ENCODE data around the gene STAP2.

Gene STAP2

DNA sequence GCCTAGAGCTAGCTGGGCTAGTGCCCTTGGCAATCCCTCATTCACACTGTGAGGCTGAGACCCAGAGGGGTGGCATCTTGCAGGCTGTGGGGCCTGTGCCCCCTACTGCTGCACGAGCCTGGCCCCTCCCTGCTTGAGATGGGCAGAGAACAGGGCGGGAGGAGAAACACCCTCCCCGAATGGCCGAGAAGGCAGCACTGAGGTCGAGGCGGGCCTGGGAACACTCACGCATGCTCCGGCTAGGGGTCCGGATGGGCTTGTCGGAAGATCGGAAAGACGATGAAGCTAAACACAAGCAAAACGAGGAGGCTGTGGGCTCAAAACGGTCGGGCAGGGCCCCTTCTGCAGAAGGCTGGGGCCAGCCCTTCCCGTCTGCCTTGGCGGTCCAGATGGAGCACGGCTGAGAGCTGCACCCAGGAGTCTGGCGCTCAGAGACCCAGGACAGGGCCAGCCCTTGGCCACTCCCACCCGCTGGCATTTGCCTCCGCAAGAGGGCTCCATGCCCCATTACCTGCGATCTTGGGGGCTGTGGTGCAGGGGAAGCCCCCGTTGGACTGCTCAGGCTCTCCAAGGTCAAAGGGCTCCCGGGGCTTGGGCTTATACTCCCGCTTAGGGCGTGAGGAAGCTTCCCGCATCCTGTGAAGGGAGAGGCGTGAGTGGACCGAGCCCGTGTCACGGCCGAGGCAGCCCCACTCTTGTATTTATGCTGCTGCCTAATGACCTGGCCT lies 23.6 kb upstream of the STAP2 start:
- Histone ChIP-seq H3K4me1 (ENCODE audit: control insufficient read depth, insufficient read depth, low read length) (0 out of 2 replicates have a peak, but pooled peaks cover 2% of the 10 kb centered on the region), H3K27me3 (ENCODE audit: control insufficient read depth, insufficient read depth, low read length) (no peaks in the 10 kb centered on the region), H3K9me3 (ENCODE audit: control insufficient read depth, insufficient read depth, low read length) (no peaks in the 10 kb centered on the region), H3K36me3 (ENCODE audit: control insufficient read depth, insufficient read depth, low read length) (peaks cover 18% of the 10 kb centered on the region), H3K27ac (ENCODE audit: low read length) (no peak overlapping the region), H3K4me3 (ENCODE audit: low read length) (no peak overlapping the region)
- no peak for DNase-seq (ENCODE audit: low read depth, low spot score)
- no CpG with 5 or more reads among the region's 32 CpGs for WGBS (ENCODE audit: insufficient coverage, insufficient read length)

DNA sequence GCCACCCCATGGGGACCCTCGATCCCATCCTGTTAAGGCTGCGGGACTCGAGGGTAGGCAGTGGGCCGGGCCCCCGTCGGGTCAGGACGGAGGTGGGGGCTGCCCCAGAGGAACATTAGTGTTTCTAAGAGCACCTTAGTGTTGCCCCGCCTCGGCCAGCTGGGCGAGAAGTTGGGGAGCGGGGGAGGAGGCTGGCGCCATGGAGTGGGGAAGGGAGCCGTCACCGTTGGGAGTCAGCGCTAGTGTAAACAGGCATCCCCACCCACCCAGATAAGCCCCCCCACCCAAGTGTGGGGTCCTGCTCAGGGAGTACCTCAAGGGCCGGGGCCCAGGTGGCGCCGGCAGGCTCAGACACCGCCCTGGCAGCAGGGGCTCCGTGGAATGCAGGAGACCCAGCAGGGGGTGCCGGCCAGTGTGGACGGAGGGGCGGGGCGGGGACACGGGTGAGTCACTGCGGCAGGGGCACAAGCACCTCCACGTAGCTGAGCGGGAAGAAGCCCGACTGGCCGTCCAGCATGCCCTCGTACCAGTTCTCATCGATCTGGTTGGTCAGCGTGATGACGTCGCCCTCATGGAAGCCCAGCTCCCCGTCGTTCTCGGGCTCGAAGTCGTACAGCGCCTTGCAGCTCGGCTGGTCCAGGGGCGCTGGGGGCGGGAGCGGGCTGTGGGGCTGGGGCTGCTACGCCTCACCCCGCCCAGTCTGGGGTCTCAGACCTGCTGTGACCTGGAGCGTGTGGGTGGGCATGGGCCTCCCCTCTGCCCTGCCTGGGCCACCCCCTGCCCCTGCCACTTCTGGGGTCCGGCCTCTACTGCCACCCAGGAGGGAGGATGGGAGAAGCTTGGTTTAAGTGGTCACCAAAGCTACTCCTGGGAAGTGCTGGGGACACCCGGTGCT lies 22.8 kb upstream of the STAP2 start:
- no CpG with 5 or more reads among the region's 50 CpGs for WGBS (ENCODE audit: insufficient coverage, insufficient read length)
- H3K4me1 ChIP-seq (ENCODE audit: control insufficient read depth, insufficient read depth, low read length) = 0 out of 2 replicates have a peak, but pooled peaks cover 2% of the 10 kb centered on the region
- peaks cover 19% of the 10 kb centered on the region for H3K36me3 ChIP-seq (ENCODE audit: control insufficient read depth, insufficient read depth, low read length)

DNA sequence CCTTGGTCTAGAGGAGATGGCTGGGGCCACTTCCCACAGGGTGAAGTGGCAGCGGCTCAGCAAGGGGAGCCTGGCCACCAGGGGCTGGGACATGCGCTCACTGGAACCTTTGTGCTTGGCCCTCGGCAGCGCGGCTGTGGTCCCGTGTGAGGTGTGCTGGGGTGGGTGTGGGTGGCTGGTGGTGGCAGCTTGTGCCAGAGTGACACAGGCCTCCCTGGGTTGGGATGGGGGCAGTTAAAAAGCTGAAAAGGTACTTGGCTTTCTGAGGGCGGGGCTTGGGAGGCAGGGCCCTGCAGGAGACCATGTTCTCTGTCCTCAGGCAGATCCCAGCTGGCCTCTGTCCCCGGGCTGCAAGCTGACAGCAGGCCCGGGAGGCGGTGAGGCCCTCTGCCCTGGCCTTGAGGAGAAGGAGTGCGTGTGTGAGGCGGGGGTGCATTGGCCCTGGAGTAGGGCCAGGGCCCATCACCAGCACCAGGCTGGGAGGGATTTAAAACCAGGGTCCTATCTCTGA lies 22.1 kb upstream of the STAP2 start:
- no CpG with 5 or more reads among the region's 12 CpGs for WGBS (ENCODE audit: insufficient coverage, insufficient read length)
- H3K27me3 ChIP-seq (ENCODE audit: control insufficient read depth, insufficient read depth, low read length) = no peaks in the 10 kb centered on the region
- H3K27ac ChIP-seq (ENCODE audit: low read length) = no peak overlapping the region
- DNase-seq (ENCODE audit: low read depth, low spot score) = no peak
- peaks cover 17% of the 10 kb centered on the region for H3K36me3 ChIP-seq (ENCODE audit: control insufficient read depth, insufficient read depth, low read length)
- H3K4me1 ChIP-seq (ENCODE audit: control insufficient read depth, insufficient read depth, low read length) = 0 out of 2 replicates have a peak, but pooled peaks cover 2% of the 10 kb centered on the region
- no peak overlapping the region for H3K4me3 ChIP-seq (ENCODE audit: low read length)
- no peaks in the 10 kb centered on the region for H3K9me3 ChIP-seq (ENCODE audit: control insufficient read depth, insufficient read depth, low read length)

More for the DNA sequence above, 22.8 kb upstream of the STAP2 start:
- no peak for DNase-seq (ENCODE audit: low read depth, low spot score)
- Histone ChIP-seq H3K4me3 (ENCODE audit: low read length) (no peak overlapping the region), H3K27me3 (ENCODE audit: control insufficient read depth, insufficient read depth, low read length) (no peaks in the 10 kb centered on the region), H3K27ac (ENCODE audit: low read length) (no peak overlapping the region), H3K9me3 (ENCODE audit: control insufficient read depth, insufficient read depth, low read length) (no peaks in the 10 kb centered on the region)

DNA sequence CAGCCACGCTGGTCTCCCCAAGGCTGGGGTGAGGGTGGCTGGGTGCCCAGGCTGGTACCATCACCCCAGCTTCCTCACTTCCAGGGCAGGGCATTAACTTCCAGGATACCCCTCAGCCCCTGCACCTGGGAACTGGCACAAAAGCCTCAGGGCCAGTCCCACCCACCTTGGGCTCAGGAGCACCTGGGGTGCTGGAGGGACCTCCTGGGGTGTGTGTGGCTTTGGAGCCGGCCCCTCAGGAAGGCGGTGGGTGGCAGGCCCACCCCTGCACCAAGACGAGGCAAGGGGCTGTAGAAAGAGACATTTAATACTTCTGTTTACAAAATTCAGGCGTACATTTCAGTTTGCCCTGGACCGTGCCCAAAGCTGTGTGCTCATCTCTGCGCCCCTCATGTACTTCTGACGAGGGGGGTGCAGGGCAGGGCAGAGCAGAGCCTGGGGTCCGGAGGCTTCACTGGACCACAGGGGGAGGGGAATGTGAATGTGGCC lies 21.5 kb upstream of the STAP2 start:
- no CpG with 5 or more reads among the region's 9 CpGs for whole genome bisulfite sequencing (ENCODE audit: insufficient coverage, insufficient read length)
- DNase-seq (ENCODE audit: low read depth, low spot score) = no peak
- peaks cover 15% of the 10 kb centered on the region for H3K36me3 ChIP-seq (ENCODE audit: control insufficient read depth, insufficient read depth, low read length)
- no peak overlapping the region for H3K27ac ChIP-seq (ENCODE audit: low read length)
- no peaks in the 10 kb centered on the region for H3K27me3 ChIP-seq (ENCODE audit: control insufficient read depth, insufficient read depth, low read length)
- 0 out of 2 replicates have a peak, but pooled peaks cover 2% of the 10 kb centered on the region for H3K4me1 ChIP-seq (ENCODE audit: control insufficient read depth, insufficient read depth, low read length)
- H3K4me3 ChIP-seq (ENCODE audit: low read length) = no peak overlapping the region
- no peaks in the 10 kb centered on the region for H3K9me3 ChIP-seq (ENCODE audit: control insufficient read depth, insufficient read depth, low read length)

DNA sequence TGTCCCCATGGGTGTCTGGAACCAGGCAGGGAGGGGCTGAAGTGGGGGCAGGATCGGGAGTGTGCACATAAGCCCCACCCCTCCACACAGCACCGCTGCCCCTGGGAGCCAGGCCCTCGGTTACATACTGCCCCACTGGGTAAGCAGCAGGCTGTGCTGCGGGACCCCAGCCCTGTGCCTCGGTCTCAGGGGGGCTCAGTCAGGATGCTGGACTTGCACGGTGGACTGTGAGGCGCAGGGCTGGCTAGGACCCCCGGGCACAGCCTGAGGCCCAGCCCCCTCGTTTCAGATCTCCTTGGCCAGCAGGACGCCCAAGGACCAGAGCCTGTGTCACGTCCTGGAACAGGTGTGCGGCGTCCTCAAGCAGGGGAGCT lies 21.0 kb upstream of the STAP2 start:
- H3K27me3 ChIP-seq (ENCODE audit: control insufficient read depth, insufficient read depth, low read length) = no peaks in the 10 kb centered on the region
- DNase-seq (ENCODE audit: low read depth, low spot score) = no peak
- H3K4me1 ChIP-seq (ENCODE audit: control insufficient read depth, insufficient read depth, low read length) = 0 out of 2 replicates have a peak, but pooled peaks cover 2% of the 10 kb centered on the region
- WGBS (ENCODE audit: insufficient coverage, insufficient read length) = no CpG with 5 or more reads among the region's 13 CpGs
- no peak overlapping the region for H3K4me3 ChIP-seq (ENCODE audit: low read length)
- peaks cover 13% of the 10 kb centered on the region for H3K36me3 ChIP-seq (ENCODE audit: control insufficient read depth, insufficient read depth, low read length)
- H3K9me3 ChIP-seq (ENCODE audit: control insufficient read depth, insufficient read depth, low read length) = no peaks in the 10 kb centered on the region
- H3K27ac ChIP-seq (ENCODE audit: low read length) = no peak overlapping the region

DNA sequence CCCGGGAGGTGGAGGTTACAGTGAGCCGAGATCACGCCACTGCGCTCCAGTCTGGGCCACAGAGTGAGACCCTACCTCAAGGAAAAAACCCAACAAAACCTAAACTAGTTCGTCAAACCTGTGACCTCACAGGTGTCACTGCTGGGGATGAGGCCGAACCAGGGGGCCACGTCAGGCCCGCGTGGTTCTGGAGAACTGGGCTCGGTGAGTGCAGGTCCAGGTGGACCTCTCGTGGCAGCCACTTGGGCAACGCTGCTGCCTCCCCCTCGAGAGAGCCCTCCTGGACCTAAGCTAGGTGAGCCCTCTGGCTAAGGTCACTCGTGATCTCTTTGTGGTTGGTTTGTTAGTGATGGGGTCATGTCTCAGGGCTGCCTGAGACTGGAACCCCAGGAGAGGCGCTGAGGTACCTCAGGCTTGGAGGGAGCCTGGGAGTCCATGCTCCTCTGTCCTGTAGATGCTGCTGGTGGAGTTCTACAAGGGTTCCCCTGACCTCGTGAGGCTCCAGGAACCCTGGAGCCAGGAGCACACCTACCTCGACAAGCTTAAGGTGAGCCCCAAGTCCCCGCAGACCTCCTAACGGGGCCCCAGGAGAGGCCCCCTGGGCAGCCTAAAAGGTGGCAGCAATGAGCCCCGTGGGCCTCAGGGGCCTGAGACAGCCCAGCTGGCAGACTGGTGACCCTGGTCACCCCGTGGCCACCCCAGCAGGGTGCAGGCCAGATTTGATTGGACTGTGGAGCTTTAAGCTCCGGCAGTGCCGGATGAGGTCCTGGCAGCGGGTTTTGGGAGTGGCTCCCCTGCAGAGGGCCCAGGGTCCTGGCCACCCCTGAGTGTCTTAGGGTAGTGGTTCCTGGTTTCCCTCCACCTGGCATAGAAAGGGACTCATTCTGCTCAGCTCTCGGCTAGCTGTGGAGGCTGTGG lies 20.3 kb upstream of the STAP2 start:
- H3K27me3 ChIP-seq (ENCODE audit: control insufficient read depth, insufficient read depth, low read length) = no peaks in the 10 kb centered on the region
- no peak overlapping the region for H3K27ac ChIP-seq (ENCODE audit: low read length)
- H3K9me3 ChIP-seq (ENCODE audit: control insufficient read depth, insufficient read depth, low read length) = no peaks in the 10 kb centered on the region
- H3K4me1 ChIP-seq (ENCODE audit: control insufficient read depth, insufficient read depth, low read length) = 0 out of 2 replicates have a peak, but pooled peaks cover 2% of the 10 kb centered on the region
- H3K36me3 ChIP-seq (ENCODE audit: control insufficient read depth, insufficient read depth, low read length) = peaks cover 16% of the 10 kb centered on the region
- H3K4me3 ChIP-seq (ENCODE audit: low read length) = no peak overlapping the region
- no peak for DNase-seq (ENCODE audit: low read depth, low spot score)
- no CpG with 5 or more reads among the region's 25 CpGs for WGBS (ENCODE audit: insufficient coverage, insufficient read length)

DNA sequence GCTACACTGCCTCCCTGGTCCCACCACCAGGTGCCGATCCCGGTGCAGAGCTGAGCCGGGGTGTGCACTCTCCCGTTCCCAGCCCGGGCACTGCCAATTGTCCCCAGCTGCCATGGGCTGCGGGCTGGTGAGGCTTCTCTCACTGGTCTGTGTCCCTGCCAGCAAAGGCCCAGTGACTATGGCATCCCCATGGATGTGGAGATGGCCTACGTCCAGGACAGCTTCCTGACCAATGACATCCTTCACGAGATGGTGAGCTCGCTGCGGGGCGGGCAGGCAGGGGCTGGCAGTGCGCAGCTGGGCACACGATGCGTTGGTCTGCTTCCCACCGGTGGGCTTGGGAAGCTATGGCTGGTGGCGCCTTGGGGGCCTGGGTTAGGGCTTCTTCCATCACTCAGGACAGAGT lies 19.3 kb upstream of the STAP2 start:
- Histone ChIP-seq H3K4me3 (ENCODE audit: low read length) (no peak overlapping the region), H3K9me3 (ENCODE audit: control insufficient read depth, insufficient read depth, low read length) (no peaks in the 10 kb centered on the region), H3K36me3 (ENCODE audit: control insufficient read depth, insufficient read depth, low read length) (peaks cover 17% of the 10 kb centered on the region), H3K27me3 (ENCODE audit: control insufficient read depth, insufficient read depth, low read length) (no peaks in the 10 kb centered on the region), H3K4me1 (ENCODE audit: control insufficient read depth, insufficient read depth, low read length) (0 out of 2 replicates have a peak, but pooled peaks cover 2% of the 10 kb centered on the region), H3K27ac (ENCODE audit: low read length) (no peak overlapping the region)
- DNase-seq (ENCODE audit: low read depth, low spot score) = no peak
- WGBS (ENCODE audit: insufficient coverage, insufficient read length) = no CpG with 5 or more reads among the region's 16 CpGs

DNA sequence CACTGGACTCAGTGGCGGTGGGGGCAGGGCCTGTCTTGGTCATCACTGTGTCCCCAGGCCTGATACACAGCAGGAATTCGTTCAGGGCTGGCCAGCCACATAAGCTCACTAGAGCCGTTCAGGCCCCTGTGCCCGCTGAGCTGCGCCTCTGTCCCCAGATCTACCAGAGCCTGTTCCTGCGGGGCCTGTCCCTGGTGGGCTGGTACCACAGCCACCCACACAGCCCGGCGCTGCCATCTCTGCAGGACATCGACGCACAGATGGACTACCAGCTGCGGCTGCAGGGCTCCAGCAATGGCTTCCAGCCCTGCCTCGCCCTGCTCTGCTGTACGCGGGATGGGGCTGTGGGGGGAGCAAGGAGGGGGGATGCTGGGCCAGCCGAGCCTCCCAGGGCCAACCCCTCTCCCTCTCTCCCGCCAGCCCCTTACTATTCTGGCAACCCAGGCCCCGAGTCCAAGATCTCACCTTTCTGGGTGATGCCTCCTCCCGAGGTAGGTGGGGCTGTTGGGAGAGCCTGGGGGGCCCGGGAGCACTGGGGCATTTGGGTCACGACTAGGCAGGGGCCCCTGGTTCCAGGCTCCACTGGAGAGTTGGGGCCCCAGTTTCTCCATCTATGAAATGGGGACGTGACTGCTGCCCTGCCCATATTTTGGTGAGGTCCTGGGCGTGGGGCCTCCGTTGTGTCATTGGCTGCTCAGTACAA lies 18.6 kb upstream of the STAP2 start:
- no peaks in the 10 kb centered on the region for H3K27me3 ChIP-seq (ENCODE audit: control insufficient read depth, insufficient read depth, low read length)
- 0 out of 2 replicates have a peak, but pooled peaks cover 2% of the 10 kb centered on the region for H3K4me1 ChIP-seq (ENCODE audit: control insufficient read depth, insufficient read depth, low read length)
- H3K9me3 ChIP-seq (ENCODE audit: control insufficient read depth, insufficient read depth, low read length) = no peaks in the 10 kb centered on the region
- H3K27ac ChIP-seq (ENCODE audit: low read length) = no peak overlapping the region
- peaks cover 17% of the 10 kb centered on the region for H3K36me3 ChIP-seq (ENCODE audit: control insufficient read depth, insufficient read depth, low read length)
- no CpG with 5 or more reads among the region's 23 CpGs for WGBS (ENCODE audit: insufficient coverage, insufficient read length)
- DNase-seq (ENCODE audit: low read depth, low spot score) = no peak
- H3K4me3 ChIP-seq (ENCODE audit: low read length) = no peak overlapping the region; the same call in 1 of the 2 replicates

DNA sequence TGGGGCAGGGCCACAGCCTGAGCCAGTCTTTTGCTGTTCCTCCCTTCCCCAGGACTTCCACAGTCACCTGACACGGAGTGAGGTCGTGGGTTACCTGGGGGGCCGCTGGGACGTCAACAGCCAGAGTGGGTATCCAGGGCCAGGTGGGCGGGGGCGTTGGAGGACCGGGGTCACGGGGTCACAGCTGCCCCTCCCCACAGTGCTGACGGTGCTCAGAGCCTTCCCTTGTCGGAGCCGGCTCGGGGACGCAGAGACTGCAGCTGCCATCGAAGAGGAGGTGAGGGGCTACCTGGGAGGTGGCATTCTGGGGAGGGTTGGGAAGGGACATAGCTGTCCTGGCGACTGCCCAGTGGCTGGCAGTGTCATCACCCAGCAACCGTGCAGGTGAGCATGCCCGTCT lies 16.3 kb upstream of the STAP2 start:
- no peaks in the 10 kb centered on the region for H3K27me3 ChIP-seq (ENCODE audit: control insufficient read depth, insufficient read depth, low read length)
- no peak for DNase-seq (ENCODE audit: low read depth, low spot score)
- H3K36me3 ChIP-seq (ENCODE audit: control insufficient read depth, insufficient read depth, low read length) = peaks cover 13% of the 10 kb centered on the region
- no peaks in the 10 kb centered on the region for H3K9me3 ChIP-seq (ENCODE audit: control insufficient read depth, insufficient read depth, low read length)
- no CpG with 5 or more reads among the region's 17 CpGs for WGBS (ENCODE audit: insufficient coverage, insufficient read length)
- H3K27ac ChIP-seq (ENCODE audit: low read length) = no peak overlapping the region
- no peaks in the 10 kb centered on the region for H3K4me1 ChIP-seq (ENCODE audit: control insufficient read depth, insufficient read depth, low read length)
- no peak overlapping the region for H3K4me3 ChIP-seq (ENCODE audit: low read length)
